ENCODE results near the gene SLC7A14. TPM values are rescaled to one million over a fixed set of nuclear protein-coding genes. Genes with fewer than 3 reads are reported as not detected.

The SLC7A14 gene
- total and polyA plus RNA-seq, 2 donors (not counting 3 experiments of a cell fraction or from before 2014, with no cell fraction given) = 0.07 to 0.57 TPM

GRCh38 chr3:170631755-170632488 is 46.0 kb upstream of the SLC7A14 start:
- DNase-seq (ENCODE audit: low read depth, low spot score) (no peak), FAIRE-seq (no peak)
- no peak for TF ChIP-seq JUN (IDR thresholded peaks at IDR 0.05; ENCODE audit: borderline replicate concordance, insufficient read depth, insufficient read length, low read depth)
- TF ChIP-seq CTCF (IDR thresholded peaks at IDR 0.05; ENCODE audit: extremely low read depth in 1 of 2, insufficient read depth in 1 of 2, low read depth in 1 of 2, low read length in 2 of 2) = no peak
- TF ChIP-seq GATA2 (IDR thresholded peaks at IDR 0.05; ENCODE audit: insufficient read depth, insufficient read length, low read depth, low read length) = no peak
- TF ChIP-seq EZH2 (IDR thresholded peaks at IDR 0.05; ENCODE audit: borderline replicate concordance, low read depth, low read length, severe bottlenecking) = no peak
- no peak for TF ChIP-seq MYC (IDR thresholded peaks at IDR 0.05; ENCODE audit: low read depth, low read length)
- no peak for TF ChIP-seq FOS (IDR thresholded peaks at IDR 0.05; ENCODE audit: borderline replicate concordance, insufficient read depth, low read length)
- no peak for TF ChIP-seq POLR2AphosphoS5 (IDR thresholded peaks at IDR 0.05; ENCODE audit: insufficient read depth, low read depth, low read length)
- no peak for TF ChIP-seq POLR2A (IDR thresholded peaks at IDR 0.05; ENCODE audit: low read depth, low read length)
- no peak for TF ChIP-seq MAX (IDR thresholded peaks at IDR 0.05; ENCODE audit: insufficient read depth, insufficient read length)
- POLR2A ChIA-PET = no interaction called here
- Histone ChIP-seq H3K9ac (replicated peaks; ENCODE audit: extremely low read depth, insufficient read depth, low read length) (no peak overlapping the region), H2AFZ (ENCODE audit: low read depth, low read length) (no peak overlapping the region), H3K27me3 (ENCODE audit: control insufficient read depth in 2 of 2, insufficient read depth in 2 of 2, low read length in 2 of 2) (no peaks in the 10 kb centered on the region), H3K4me1 (ENCODE audit: control insufficient read depth, extremely low read depth, insufficient read depth, low read length) (no peaks in the 10 kb centered on the region), H4K20me1 (replicated peaks; ENCODE audit: control insufficient read depth, extremely low read depth, insufficient read depth, low read length) (no peaks in the 10 kb centered on the region), H3K9me1 (replicated peaks; ENCODE audit: control insufficient read depth, extremely low read depth, insufficient read depth, low read length) (no peaks in the 10 kb centered on the region), H3K4me3 (replicated peaks in 1 of 3; ENCODE audit: insufficient read depth in 1 of 3, low read depth in 1 of 3, low read length in 3 of 3) (no peak overlapping the region), H3K4me2 (ENCODE audit: insufficient read depth, low read length) (no peak overlapping the region), H3K79me2 (ENCODE audit: control insufficient read depth, insufficient read depth, low read length) (no peaks in the 10 kb centered on the region), H3K36me3 (ENCODE audit: control insufficient read depth in 2 of 2, extremely low read depth in 1 of 2, insufficient read depth in 2 of 2, low read length in 2 of 2) (no peaks in the 10 kb centered on the region), H3K9me3 (replicated peaks; ENCODE audit: control insufficient read depth, insufficient read depth, low read length) (no peaks in the 10 kb centered on the region), H3K27ac (ENCODE audit: insufficient read depth, low read depth, low read length) (no peak overlapping the region)
- dilution Hi-C loops (cut with MboI; ENCODE audit: extremely low pct_ligation_motif_present, low sequenced_read_pairs) (no loop called here), intact Hi-C loops (cut with micrococcal nuclease) (no loop called here)
- no TSS peak for BruUV-seq (replicated peaks)
- CTCF ChIA-PET = no interaction called here
